ENCODE results near the gene PLTP. TPM values are rescaled to one million over a fixed set of nuclear protein-coding genes. Genes with fewer than 3 reads are reported as not detected.
"Not testable (repeated sequence)": the region's sequence is repeated elsewhere in the genome, so short reads cannot be mapped to it uniquely, and the experiment has no call there.

The PLTP gene
- total RNA-seq, 1 donor from 2014 or later, result 162 TPM

DNA sequence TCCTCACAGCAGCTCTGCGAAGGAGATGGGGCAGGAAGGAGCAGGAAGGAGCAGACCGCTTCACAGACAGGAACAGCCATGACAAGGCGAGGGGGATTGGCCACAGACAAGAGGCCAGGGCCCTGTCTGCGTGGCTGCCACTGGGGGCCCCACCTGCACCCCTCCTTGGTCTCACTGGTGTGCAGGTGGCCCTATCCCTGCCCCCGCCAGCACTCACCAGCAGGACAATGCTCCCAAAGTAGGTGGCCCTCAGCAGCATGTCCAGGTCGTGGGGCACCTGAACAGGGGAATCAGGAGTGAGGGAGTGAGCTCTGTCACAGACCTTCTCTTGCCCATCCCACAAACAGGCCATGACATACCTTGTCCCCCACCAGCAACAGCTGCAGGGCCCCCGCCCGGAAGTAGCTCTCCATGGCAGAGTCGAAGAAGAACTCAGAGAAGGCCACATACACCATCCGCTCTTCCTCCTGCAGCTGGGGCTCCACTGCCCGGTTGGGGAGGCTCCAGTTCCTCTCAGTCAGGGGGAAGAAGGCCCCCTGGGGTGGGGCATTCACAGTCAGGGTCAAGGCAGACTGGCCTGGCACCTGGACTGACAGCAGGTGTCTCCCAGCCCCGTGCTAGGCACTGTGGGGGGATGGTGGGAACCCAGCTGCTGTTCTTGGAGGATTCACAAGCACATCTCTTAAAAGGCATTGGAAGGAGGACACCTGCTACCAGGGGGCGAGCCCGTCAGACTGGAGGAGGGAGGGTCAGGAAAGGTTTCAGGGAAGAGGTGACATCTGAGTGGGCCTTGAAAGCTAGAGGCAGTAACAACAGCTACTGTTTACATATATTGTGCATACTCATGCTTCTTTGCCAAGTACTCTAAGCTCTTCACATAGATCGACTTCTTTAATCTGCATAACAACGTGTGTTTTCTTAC is 7.1 kb downstream of the PLTP start:
- Histone ChIP-seq H3K36me3 (ENCODE audit: insufficient read depth, low read length) (peaks cover 2% of the 10 kb centered on the region), H3K27ac (ENCODE audit: low read depth, low read length) (peak overlapping the region; percentile 58), H3K4me1 (ENCODE audit: insufficient read depth, low read length) (peaks cover 13% of the 10 kb centered on the region), H2AFZ (ENCODE audit: low read depth, low read length) (no peak overlapping the region), H3K4me2 (ENCODE audit: low read length) (peak overlapping the region; percentile 26), H3K79me2 (ENCODE audit: insufficient read depth, low read length) (peaks cover 1% of the 10 kb centered on the region), H3K9me3 (ENCODE audit: insufficient read depth, low read depth, low read length) (no peaks in the 10 kb centered on the region), H4K20me1 (ENCODE audit: insufficient read depth, low read length) (peaks cover 3% of the 10 kb centered on the region), H3K27me3 (ENCODE audit: insufficient read depth, low read length) (no peaks in the 10 kb centered on the region), H3K9ac (ENCODE audit: low read length) (peak overlapping the region; percentile 34), H3K4me3 (ENCODE audit: insufficient read depth, low read depth, low read length) (no peak overlapping the region)
- Mint-ChIP-seq H3K27me3 (ENCODE audit: low read depth, unreplicated experiment) (no peaks in the 10 kb centered on the region), H3K36me3 (ENCODE audit: low read depth, unreplicated experiment) (peaks cover 35% of the 10 kb centered on the region), H3K9me3 (ENCODE audit: unreplicated experiment) (peaks cover 10% of the 10 kb centered on the region), H3K4me3 (ENCODE audit: unreplicated experiment) (no peak overlapping the region), H3K27ac (ENCODE audit: unreplicated experiment) (no peak overlapping the region), H3K4me1 (ENCODE audit: low read depth, unreplicated experiment) (peaks cover 7% of the 10 kb centered on the region)
- no peak for DNase-seq (ENCODE audit: low read depth)
- no peak for FAIRE-seq
- no peak for TF ChIP-seq EZH2 (IDR thresholded peaks at IDR 0.05; ENCODE audit: insufficient read depth, low read length)
- TF ChIP-seq, protein P1, sequence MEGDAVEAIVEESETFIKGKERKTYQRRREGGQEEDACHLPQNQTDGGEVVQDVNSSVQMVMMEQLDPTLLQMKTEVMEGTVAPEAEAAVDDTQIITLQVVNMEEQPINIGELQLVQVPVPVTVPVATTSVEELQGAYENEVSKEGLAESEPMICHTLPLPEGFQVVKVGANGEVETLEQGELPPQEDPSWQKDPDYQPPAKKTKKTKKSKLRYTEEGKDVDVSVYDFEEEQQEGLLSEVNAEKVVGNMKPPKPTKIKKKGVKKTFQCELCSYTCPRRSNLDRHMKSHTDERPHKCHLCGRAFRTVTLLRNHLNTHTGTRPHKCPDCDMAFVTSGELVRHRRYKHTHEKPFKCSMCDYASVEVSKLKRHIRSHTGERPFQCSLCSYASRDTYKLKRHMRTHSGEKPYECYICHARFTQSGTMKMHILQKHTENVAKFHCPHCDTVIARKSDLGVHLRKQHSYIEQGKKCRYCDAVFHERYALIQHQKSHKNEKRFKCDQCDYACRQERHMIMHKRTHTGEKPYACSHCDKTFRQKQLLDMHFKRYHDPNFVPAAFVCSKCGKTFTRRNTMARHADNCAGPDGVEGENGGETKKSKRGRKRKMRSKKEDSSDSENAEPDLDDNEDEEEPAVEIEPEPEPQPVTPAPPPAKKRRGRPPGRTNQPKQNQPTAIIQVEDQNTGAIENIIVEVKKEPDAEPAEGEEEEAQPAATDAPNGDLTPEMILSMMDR (IDR thresholded peaks at IDR 0.05; ENCODE audit: insufficient read depth, low read depth, low read length), result no peak

DNA sequence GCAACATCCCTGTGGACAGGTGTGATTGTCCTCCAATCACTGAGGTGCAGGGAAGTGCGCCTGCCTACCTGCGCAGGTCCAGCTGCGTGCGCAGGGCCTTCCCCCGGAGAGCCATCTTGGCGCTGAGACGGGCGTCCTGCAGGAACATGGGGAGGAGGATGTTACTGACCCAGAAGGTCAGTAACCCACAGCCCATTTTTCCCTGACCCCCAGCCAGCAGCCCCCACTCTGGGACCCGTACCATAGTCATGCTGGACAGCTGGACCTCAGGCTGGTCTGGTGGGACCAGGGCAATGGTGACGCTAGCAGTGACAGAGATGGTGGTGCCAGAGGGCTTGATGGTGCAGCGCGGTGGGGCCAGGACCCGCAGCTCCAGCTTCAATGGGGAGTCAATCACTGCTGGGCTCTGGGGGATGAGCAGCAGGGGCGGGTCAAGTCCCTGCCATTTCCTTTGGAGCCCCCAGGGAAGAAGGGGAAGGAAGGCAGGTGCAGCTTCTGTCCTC is 9.7 kb downstream of the PLTP start:
- peaks cover 27% of the 10 kb centered on the region for H3K36me3 Mint-ChIP-seq (ENCODE audit: low read depth, unreplicated experiment)
- FAIRE-seq (no peak), DNase-seq (ENCODE audit: low read depth) (no peak)
- peaks cover 1% of the 10 kb centered on the region for H3K9me3 Mint-ChIP-seq (ENCODE audit: unreplicated experiment)
- Histone ChIP-seq H3K27ac (ENCODE audit: low read depth, low read length) (no peak overlapping the region), H3K36me3 (ENCODE audit: insufficient read depth, low read length) (peaks cover 9% of the 10 kb centered on the region), H3K27me3 (ENCODE audit: insufficient read depth, low read length) (no peaks in the 10 kb centered on the region), H3K4me1 (ENCODE audit: insufficient read depth, low read length) (peaks cover 13% of the 10 kb centered on the region), H3K9me3 (ENCODE audit: insufficient read depth, low read depth, low read length) (no peaks in the 10 kb centered on the region), H3K4me2 (ENCODE audit: low read length) (no peak overlapping the region), H3K9ac (ENCODE audit: low read length) (no peak overlapping the region), H3K79me2 (ENCODE audit: insufficient read depth, low read length) (no peaks in the 10 kb centered on the region), H2AFZ (ENCODE audit: low read depth, low read length) (no peak overlapping the region), H3K4me3 (ENCODE audit: insufficient read depth, low read depth, low read length) (no peak overlapping the region), H4K20me1 (ENCODE audit: insufficient read depth, low read length) (peaks cover 8% of the 10 kb centered on the region)
- no peak overlapping the region for H3K27ac Mint-ChIP-seq (ENCODE audit: unreplicated experiment)
- peaks cover 3% of the 10 kb centered on the region for H3K4me1 Mint-ChIP-seq (ENCODE audit: low read depth, unreplicated experiment)
- no peaks in the 10 kb centered on the region for H3K27me3 Mint-ChIP-seq (ENCODE audit: low read depth, unreplicated experiment)
- H3K4me3 Mint-ChIP-seq (ENCODE audit: unreplicated experiment), result no peak overlapping the region
- TF ChIP-seq, protein P1 (IDR thresholded peaks at IDR 0.05; ENCODE audit: insufficient read depth, low read depth, low read length), result no peak
- TF ChIP-seq EZH2 (IDR thresholded peaks at IDR 0.05; ENCODE audit: insufficient read depth, low read length), result no peak

DNA sequence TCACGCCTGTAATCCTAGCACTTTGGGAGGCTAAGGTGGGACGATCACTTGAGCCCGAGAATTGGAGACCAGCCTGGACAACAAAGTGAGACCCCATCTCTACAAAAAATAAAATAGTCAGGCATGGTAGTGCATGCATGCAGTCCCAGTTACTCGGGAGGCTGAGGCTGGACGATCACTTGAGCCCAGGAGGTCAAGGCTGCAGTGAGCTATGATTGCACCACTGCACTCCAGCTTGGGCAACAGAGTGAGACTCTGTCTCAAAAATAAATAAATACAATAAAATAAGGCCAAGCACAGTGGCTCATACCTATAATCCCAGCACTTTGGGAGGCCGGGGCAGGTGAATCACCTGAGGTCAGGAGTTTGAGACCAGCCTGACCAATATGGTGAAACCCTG is 10.6 kb downstream of the PLTP start:
- H2AFZ ChIP-seq (ENCODE audit: low read depth, low read length); H3K79me2 ChIP-seq (ENCODE audit: insufficient read depth, low read length); H3K27me3 ChIP-seq (ENCODE audit: insufficient read depth, low read length); H3K4me1 Mint-ChIP-seq (ENCODE audit: low read depth, unreplicated experiment); H4K20me1 ChIP-seq (ENCODE audit: insufficient read depth, low read length); DNase-seq (ENCODE audit: low read depth); H3K27ac Mint-ChIP-seq (ENCODE audit: unreplicated experiment); H3K9me3 ChIP-seq (ENCODE audit: insufficient read depth, low read depth, low read length); H3K4me3 ChIP-seq (ENCODE audit: insufficient read depth, low read depth, low read length); FAIRE-seq; H3K4me3 Mint-ChIP-seq (ENCODE audit: unreplicated experiment); H3K4me2 ChIP-seq (ENCODE audit: low read length); H3K9ac ChIP-seq (ENCODE audit: low read length); H3K9me3 Mint-ChIP-seq (ENCODE audit: unreplicated experiment); H3K27ac ChIP-seq (ENCODE audit: low read depth, low read length); H3K27me3 Mint-ChIP-seq (ENCODE audit: low read depth, unreplicated experiment); H3K36me3 ChIP-seq (ENCODE audit: insufficient read depth, low read length): not testable (repeated sequence)
- H3K36me3 Mint-ChIP-seq (ENCODE audit: low read depth, unreplicated experiment), result peaks cover 31% of the 10 kb centered on the region
- H3K4me1 ChIP-seq (ENCODE audit: insufficient read depth, low read length), result peaks cover 12% of the 10 kb centered on the region

All from astrocyte (in vitro differentiated cells and primary cell).